ENCODE measurements around the gene MTERF4. TPM values are rescaled to one million over a fixed set of nuclear protein-coding genes. Genes with fewer than 3 reads are reported as not detected.

MTERF4 gene
- total RNA-seq, 1 donor from 2014 or later, result 28.2 TPM

GRCh38 chr2:241134711-241135110 lies 32.6 kb upstream of the MTERF4 start:
- DNase-seq (ENCODE audit: extremely low read depth, low read depth, low spot score), result no peak

DNA sequence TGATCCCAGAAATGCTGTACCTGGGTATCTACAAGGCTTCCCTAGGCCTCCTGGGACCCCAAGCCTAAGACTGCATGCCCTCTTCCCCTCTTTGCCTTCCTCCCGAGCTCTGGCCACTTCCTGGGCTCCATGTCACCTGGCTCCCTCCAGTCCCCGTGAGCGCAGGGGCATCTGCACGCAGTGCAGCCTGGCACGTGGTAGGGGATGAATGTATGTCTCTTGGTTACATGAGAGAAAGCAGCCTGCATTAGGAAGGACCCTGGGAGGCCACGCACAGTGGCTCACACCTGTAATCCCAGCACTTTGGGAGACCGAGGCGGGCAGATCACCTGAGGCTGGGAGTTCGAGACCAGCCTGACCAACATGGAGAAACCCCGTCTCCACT lies 31.3 kb upstream of the MTERF4 start:
- DNase-seq (ENCODE audit: extremely low read depth, low read depth, low spot score), result no peak

DNA sequence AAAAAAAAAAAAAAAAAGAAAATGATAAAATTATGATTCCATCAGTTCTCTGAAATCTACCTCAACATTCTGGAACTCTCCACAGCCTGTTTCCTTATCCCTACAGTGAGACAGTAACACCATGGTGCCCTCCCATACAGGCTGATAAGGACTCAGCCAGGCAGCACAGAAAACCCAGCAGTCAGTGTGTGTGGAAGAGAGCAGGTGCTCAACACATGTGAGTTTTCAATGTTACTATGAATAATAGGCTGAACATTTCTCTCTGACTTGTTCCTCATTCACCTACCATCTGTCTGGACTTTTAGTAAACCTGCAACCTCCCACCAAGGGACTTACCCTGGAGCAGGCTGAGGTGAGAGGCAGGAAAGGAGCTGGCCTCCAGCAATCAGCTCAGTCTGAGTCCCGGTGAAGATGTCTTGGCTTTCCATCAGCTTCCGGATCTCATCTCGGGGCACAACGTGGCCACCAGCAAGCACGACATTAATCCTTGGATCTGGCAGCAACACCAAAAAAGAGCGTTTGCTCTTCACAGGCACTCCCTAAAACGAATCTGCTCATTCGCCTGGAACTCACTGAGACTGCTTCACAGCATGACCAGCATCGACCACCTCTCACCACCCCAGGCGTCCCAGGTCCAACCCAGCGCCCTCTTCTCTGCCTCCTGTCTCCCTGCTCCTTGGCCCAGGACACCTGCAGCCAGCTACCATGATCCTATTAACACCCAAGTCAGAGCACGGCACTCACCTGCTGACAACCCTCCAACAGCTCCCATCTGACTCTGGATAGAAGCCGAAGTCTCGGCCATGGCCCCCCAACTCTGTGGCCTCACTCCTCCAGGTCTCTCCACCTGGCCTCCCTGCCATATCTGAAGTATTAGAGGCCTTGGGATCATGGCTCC lies 30.7 kb upstream of the MTERF4 start:
- no peak for DNase-seq (ENCODE audit: extremely low read depth, low read depth, low spot score)

- no peak for DNase-seq (ENCODE audit: extremely low read depth, low read depth, low spot score)
These were observed 29.4 kb upstream of the MTERF4 start for GRCh38 chr2:241131531-241131930.

DNA sequence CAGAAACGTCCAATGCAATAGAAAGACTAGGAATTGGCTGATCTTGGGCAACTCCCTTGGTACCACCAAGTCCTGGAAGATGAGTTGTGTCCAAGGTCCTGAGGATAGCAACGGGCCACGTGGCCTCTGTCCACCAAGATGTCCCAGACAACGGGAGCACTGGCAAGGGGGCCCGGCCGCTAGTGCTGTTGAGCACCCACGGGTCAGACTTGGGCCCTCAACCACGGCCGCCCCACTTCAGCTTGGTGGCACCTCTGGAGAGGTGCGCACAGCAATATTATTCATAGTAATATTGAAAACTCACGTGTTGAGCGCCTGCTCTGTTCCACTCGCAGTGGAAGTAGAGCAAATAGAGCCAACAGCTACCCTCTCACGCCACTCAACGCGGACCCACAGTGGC lies 28.2 kb upstream of the MTERF4 start:
- no peak for DNase-seq (ENCODE audit: extremely low read depth, low read depth, low spot score)

- no peak for DNase-seq (ENCODE audit: extremely low read depth, low read depth, low spot score)
These were observed 27.2 kb upstream of the MTERF4 start for GRCh38 chr2:241129086-241129871.

GRCh38 chr2:241128266-241128665 lies 26.2 kb upstream of the MTERF4 start:
- no peak for DNase-seq (ENCODE audit: extremely low read depth, low read depth, low spot score)

DNA sequence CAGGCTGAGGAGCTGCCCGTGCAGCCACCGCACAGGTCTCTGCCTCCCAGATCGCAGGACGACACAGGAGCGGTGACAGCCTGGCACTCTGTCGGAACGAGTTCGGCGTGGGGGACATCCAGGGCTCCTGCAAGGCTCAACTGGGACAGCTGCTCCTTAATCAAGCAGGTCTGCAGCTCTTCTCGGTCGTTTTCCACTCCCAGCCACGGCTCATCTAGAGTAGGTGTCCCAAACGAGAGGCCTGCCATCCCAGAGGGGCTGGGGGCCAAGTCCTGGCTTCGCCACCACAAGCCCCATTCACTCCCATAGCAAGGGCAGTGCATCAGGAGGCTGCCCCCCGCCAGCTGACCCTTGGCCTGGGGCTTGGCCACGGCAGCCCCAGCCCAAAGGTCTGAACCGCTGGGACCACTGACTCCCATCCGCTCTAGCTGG lies 24.7 kb upstream of the MTERF4 start:
- DNase-seq (ENCODE audit: extremely low read depth, low read depth, low spot score), result no peak

DNA sequence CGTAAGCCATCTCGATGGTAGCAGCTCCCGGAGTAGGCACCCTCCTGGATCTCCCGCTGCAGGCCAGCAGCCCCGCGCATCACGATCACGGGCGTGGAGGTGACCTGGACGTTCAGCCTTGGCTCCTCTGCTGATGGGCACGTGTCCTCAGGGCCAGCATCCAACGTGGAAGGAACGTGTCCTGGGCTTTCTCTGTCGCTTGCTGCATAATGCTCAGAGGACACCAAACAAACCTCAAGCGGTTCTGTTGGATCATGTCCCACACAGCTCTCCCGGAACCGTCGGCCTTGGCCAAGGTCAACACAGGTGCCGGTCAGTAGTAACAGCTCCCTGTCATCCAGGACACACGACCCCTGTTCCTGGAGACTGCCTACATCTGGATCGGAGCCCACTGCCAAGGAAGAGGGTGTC lies 24.1 kb upstream of the MTERF4 start:
- DNase-seq (ENCODE audit: extremely low read depth, low read depth, low spot score), result no peak

DNA sequence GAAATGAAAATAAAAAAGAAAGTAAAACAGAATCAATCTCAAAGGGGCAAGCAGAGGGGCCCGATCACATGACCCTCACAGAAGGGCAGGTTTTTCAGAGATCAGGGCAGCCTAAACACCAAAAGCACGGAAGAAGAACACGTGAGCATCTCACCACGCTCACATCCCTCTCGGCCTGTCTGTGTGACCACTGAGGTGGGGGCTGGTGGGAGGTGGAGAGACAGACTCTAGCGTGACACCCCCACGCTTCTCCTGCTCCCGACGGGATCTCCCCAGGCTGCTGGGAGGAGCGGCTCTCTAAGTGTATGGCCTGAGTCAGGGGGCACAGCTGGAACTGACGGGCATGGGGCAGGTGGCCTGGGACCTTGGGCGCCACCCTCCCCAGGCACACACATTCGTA lies 23.5 kb upstream of the MTERF4 start:
- no peak for DNase-seq (ENCODE audit: extremely low read depth, low read depth, low spot score)

DNA sequence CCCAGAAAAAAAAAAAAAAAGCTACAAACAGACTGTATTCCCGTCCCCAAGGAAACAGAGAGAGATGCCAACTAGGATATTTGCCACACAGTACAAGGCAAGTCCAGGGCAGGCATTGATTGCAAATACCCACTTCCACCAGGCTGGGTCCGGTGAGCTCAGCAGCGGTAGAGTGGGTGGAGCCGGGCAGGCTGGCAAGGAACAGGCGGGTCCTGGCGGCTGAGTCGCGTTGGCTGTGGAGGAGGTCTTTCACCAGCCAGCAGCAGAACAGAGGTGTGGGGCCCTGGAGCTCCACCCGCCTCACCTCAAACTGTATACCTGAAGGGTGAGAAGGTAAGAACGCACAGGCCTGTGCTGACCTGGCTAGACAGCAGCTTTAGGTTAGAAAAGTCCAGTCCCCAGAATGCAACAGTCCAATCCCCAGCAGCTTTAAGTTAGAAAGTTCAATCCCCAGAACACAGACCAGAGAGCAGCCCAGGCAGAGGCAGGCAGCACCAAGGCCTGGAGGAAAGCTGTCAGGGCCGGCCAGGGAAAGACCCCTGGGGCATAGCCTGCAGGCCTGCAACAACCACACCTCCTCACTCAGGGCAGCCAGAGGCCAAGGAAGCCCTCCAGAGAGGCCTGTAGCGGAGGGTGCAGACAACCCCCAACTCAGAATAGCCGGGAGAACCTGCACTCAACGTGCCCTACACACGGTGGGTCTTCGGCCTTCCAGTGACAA lies 21.9 kb upstream of the MTERF4 start:
- no peak for DNase-seq (ENCODE audit: extremely low read depth, low read depth, low spot score)

- no peak for DNase-seq (ENCODE audit: extremely low read depth, low read depth, low spot score)
These were observed 20.4 kb upstream of the MTERF4 start for GRCh38 chr2:241122376-241123002.

- no peak for DNase-seq (ENCODE audit: extremely low read depth, low read depth, low spot score)
These were observed 18.9 kb upstream of the MTERF4 start for GRCh38 chr2:241121008-241121407.

- DNase-seq (ENCODE audit: extremely low read depth, low read depth, low spot score), result no peak
These were observed 18.4 kb upstream of the MTERF4 start for GRCh38 chr2:241120440-241120839.

DNA sequence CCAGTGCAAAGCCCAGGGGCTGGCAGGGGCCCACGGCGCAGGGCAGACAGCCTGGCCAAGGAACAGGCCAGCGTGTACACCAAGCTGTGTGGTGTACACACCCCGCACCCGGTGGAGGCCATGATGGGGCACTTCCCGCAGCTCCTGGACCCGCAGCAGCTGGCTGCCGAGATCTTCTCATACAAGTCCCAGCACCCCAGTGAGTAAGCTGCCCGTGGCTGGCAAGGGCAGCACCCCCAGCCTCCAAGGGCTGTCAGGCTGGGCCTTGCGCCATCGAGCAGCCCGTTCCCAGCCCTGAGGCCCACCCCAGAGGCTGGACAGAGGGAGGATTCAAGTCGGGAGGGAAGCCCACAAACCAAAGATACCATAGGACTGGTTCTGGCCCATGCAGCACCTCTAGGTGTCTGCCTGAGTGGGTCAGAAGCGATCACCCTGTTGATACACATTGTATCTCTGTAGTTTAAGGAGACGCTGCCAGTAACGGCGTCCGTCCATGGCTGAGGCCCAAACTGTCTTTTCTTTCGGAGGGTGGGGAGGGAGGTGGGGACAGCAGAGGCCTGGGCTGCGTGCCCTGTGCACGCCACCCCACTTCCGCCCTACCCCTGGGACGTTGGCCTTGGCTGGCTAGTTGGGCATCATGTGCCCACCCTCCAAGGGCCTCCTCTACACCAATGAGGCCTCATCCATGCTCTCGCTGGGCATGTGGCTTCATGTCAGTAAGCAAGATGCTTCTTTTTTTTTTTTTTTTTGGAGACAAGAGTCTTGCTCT lies 16.8 kb upstream of the MTERF4 start:
- DNase-seq (ENCODE audit: extremely low read depth, low read depth, low spot score), result no peak

- no peak for DNase-seq (ENCODE audit: extremely low read depth, low read depth, low spot score)
These were observed 14.8 kb upstream of the MTERF4 start for GRCh38 chr2:241116606-241117560.

DNA sequence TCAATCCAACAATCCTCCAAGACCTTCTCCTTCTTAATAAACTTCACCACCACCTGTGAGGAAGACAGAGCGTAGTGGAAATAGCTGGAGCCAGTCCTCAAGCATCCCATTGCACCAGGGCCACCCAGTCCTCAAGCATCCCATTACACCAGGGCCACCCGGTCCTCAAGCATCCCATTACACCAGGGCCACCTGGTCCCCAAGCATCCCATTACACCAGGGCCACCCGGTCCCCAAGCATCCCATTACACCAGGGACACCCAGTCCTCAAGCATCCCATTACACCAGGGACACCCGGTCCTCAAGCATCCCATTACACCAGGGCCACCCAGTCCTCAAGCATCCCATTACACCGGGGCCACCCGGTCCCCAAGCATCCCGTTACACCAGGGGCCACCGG lies 13.3 kb upstream of the MTERF4 start:
- no peak for DNase-seq (ENCODE audit: extremely low read depth, low read depth, low spot score)

DNA sequence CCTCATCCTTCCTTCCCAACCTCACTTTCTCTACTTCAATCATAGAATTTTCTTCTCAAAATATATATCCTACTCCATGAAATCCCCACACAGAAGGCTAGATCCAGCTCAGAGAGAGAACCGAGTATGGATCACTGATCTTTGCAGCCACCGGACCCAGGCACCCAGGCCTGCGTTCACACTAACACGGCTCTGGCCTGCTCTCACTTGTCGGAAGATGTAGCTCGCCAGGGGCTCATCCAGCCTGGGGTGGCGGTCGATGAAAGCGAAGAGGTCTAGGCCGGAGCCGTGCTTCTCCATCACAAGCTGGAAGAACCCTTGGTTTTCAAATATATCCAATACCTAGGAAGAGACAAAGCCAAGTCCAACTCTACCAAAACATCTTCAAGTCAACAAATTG lies 12.7 kb upstream of the MTERF4 start:
- no peak for DNase-seq (ENCODE audit: extremely low read depth, low read depth, low spot score)

DNA sequence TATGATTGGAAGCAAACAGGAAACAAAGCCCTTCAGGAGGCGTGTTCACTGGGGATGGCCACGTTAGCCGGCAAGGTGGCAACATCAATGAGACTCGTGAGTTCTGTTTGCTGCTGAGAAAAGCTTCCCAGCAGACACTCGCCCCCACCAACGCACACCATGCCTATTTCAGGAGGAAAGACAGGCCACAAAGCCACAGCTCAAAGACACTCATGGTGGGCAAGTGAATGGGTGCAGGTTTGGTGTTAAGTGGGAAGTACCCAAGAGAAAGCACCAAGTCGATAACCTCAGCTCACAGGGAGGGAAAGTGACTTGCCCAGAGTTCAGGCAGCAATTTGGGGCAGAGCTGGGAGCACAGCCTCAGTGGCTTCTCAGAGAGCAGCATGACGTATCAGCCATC lies 10.5 kb upstream of the MTERF4 start:
- DNase-seq (ENCODE audit: extremely low read depth, low read depth, low spot score), result no peak

Data from glomerular endothelial cell (primary cell).